ENCODE data around the gene LNX1. TPM values are rescaled to one million over a fixed set of nuclear protein-coding genes. Genes with fewer than 3 reads are reported as not detected.

LNX1 gene
- total RNA-seq, 1 experiment from 2014 or later, result 9.3 TPM

GRCh38 chr4:53598483-53598882 lies 7.2 kb upstream of the LNX1 start:
- ChIA-PET CTCF (interaction anchor here (0.7 kb wide), 1 partner anchor 108 kb away, joined by 3 read pairs; no protein-coding TSS in a partner anchor), POLR2A (no interaction called here)

DNA sequence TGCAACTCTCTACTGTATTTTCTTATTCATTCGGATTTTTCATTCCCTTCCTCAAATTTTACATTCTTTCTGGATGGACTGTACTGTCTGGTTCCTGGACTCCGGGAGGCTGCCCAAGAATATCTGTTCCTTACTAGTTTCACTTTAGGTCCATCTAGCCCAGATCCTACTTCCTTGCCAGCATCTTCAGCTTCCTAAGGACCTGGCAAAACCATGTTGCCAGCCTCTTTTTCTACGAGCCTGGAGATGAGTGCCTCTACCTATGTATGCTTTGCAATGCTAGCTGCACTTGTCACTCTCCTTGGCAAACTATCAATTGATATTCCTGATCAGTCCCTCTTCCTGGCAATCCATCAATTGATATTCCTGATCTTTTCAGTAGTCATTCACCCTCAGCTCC lies 5.6 kb upstream of the LNX1 start:
- H3K4me1 Mint-ChIP-seq (ENCODE audit: low read depth, unreplicated experiment), result peaks cover 19% of the 10 kb centered on the region
- no peaks in the 10 kb centered on the region for H3K9me3 Mint-ChIP-seq (ENCODE audit: unreplicated experiment)
- no TSS peak for BruUV-seq (replicated peaks)

More at GRCh38 chr4:53598483-53598882, 7.2 kb upstream of the LNX1 start:
- Histone ChIP-seq H3K27me3 (replicated peaks; ENCODE audit: control insufficient read depth, insufficient read depth, low read length) (no peaks in the 10 kb centered on the region), H3K4me1 (peaks cover 6% of the 10 kb centered on the region), H3K36me3 (ENCODE audit: control insufficient read depth, insufficient read depth, low read length) (no peaks in the 10 kb centered on the region), H3K4me3 (ENCODE audit: low read depth, low read length) (no peak overlapping the region), H3K9me3 (no peaks in the 10 kb centered on the region)
- H3K9me3 Mint-ChIP-seq (ENCODE audit: unreplicated experiment), result no peaks in the 10 kb centered on the region
- H3K27me3 Mint-ChIP-seq (ENCODE audit: insufficient read depth, unreplicated experiment), result no peaks in the 10 kb centered on the region
- DNase-seq, result no peak
- H3K36me3 Mint-ChIP-seq (ENCODE audit: insufficient read depth, unreplicated experiment), result no peaks in the 10 kb centered on the region
- TF ChIP-seq, protein P1, sequence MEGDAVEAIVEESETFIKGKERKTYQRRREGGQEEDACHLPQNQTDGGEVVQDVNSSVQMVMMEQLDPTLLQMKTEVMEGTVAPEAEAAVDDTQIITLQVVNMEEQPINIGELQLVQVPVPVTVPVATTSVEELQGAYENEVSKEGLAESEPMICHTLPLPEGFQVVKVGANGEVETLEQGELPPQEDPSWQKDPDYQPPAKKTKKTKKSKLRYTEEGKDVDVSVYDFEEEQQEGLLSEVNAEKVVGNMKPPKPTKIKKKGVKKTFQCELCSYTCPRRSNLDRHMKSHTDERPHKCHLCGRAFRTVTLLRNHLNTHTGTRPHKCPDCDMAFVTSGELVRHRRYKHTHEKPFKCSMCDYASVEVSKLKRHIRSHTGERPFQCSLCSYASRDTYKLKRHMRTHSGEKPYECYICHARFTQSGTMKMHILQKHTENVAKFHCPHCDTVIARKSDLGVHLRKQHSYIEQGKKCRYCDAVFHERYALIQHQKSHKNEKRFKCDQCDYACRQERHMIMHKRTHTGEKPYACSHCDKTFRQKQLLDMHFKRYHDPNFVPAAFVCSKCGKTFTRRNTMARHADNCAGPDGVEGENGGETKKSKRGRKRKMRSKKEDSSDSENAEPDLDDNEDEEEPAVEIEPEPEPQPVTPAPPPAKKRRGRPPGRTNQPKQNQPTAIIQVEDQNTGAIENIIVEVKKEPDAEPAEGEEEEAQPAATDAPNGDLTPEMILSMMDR (IDR thresholded peaks at IDR 0.05; ENCODE audit: insufficient read depth in 1 of 2, low read depth in 1 of 2, low read length in 1 of 2, severe bottlenecking in 1 of 2, unreplicated experiment in 1 of 2), result no peak
- intact Hi-C loops (cut with micrococcal nuclease; ENCODE audit: unreplicated experiment), result loop anchor here (10.0 kb wide), 2 partner anchors 284 to 306 kb away; no protein-coding TSS in a partner anchor
- H3K4me1 Mint-ChIP-seq (ENCODE audit: low read depth, unreplicated experiment), result peaks cover 7% of the 10 kb centered on the region
- BruUV-seq (replicated peaks), result no TSS peak
- no peak overlapping the region for H3K27ac Mint-ChIP-seq (ENCODE audit: unreplicated experiment)
- no peak overlapping the region for H3K4me3 Mint-ChIP-seq (ENCODE audit: unreplicated experiment)

GRCh38 chr4:53595834-53596233 lies 4.5 kb upstream of the LNX1 start:
- TF ChIP-seq, protein P1 (IDR thresholded peaks at IDR 0.05; ENCODE audit: insufficient read depth in 1 of 2, low read depth in 1 of 2, low read length in 1 of 2, severe bottlenecking in 1 of 2, unreplicated experiment in 1 of 2), result no peak
- no peaks in the 10 kb centered on the region for H3K9me3 Mint-ChIP-seq (ENCODE audit: unreplicated experiment)
- no peaks in the 10 kb centered on the region for H3K27me3 Mint-ChIP-seq (ENCODE audit: insufficient read depth, unreplicated experiment)
- peaks cover 8% of the 10 kb centered on the region for H3K36me3 Mint-ChIP-seq (ENCODE audit: insufficient read depth, unreplicated experiment)
- Histone ChIP-seq H3K36me3 (ENCODE audit: control insufficient read depth, insufficient read depth, low read length) (no peaks in the 10 kb centered on the region), H3K4me1 (peaks cover 22% of the 10 kb centered on the region), H3K9me3 (no peaks in the 10 kb centered on the region), H3K4me3 (ENCODE audit: low read depth, low read length) (no peak overlapping the region), H3K27me3 (replicated peaks; ENCODE audit: control insufficient read depth, insufficient read depth, low read length) (no peaks in the 10 kb centered on the region)
- POLR2A ChIA-PET, result no interaction called here
- no TSS peak for BruUV-seq (replicated peaks)
- no peak for DNase-seq
- intact Hi-C loops (cut with micrococcal nuclease; ENCODE audit: unreplicated experiment), result loop anchor here (10.0 kb wide), 2 partner anchors 281 to 309 kb away; no protein-coding TSS in a partner anchor
- peaks cover 27% of the 10 kb centered on the region for H3K4me1 Mint-ChIP-seq (ENCODE audit: low read depth, unreplicated experiment)
- no peak overlapping the region for H3K27ac Mint-ChIP-seq (ENCODE audit: unreplicated experiment)
- no peak overlapping the region for H3K4me3 Mint-ChIP-seq (ENCODE audit: unreplicated experiment)
- CTCF ChIA-PET, result no interaction called here

More for the DNA sequence above, 5.6 kb upstream of the LNX1 start:
- H3K27ac Mint-ChIP-seq (ENCODE audit: unreplicated experiment), result no peak overlapping the region
- no peaks in the 10 kb centered on the region for H3K36me3 ChIP-seq (ENCODE audit: control insufficient read depth, insufficient read depth, low read length)
- POLR2A ChIA-PET, result no interaction called here
- intact Hi-C loops (cut with micrococcal nuclease; ENCODE audit: unreplicated experiment), result loop anchor here (10.0 kb wide), 2 partner anchors 282 to 308 kb away; no protein-coding TSS in a partner anchor
- CTCF ChIA-PET, result no interaction called here
- no peaks in the 10 kb centered on the region for H3K36me3 Mint-ChIP-seq (ENCODE audit: insufficient read depth, unreplicated experiment)
- no peaks in the 10 kb centered on the region for H3K27me3 ChIP-seq (replicated peaks; ENCODE audit: control insufficient read depth, insufficient read depth, low read length)
- no peaks in the 10 kb centered on the region for H3K27me3 Mint-ChIP-seq (ENCODE audit: insufficient read depth, unreplicated experiment)
- no peak for DNase-seq
- TF ChIP-seq, protein P1 (IDR thresholded peaks at IDR 0.05; ENCODE audit: insufficient read depth in 1 of 2, low read depth in 1 of 2, low read length in 1 of 2, severe bottlenecking in 1 of 2, unreplicated experiment in 1 of 2), result no peak
- H3K4me1 ChIP-seq, result peaks cover 19% of the 10 kb centered on the region
- no peak overlapping the region for H3K4me3 ChIP-seq (ENCODE audit: low read depth, low read length)
- no peaks in the 10 kb centered on the region for H3K9me3 ChIP-seq
- H3K4me3 Mint-ChIP-seq (ENCODE audit: unreplicated experiment), result no peak overlapping the region
